AG04449 (cell line): ENCODE results near the gene KRTAP10-7.
"Not testable (repeated sequence)": the region's sequence is repeated elsewhere in the genome, so short reads cannot be mapped to it uniquely, and the experiment has no call there.

Source experiments
- CTCF ChIA-PET: fragments of 350-600 bp; formaldehyde crosslinking; extraction: SDS; loops from one replicate; lab custom pipeline; 2021; ENCODE audit warnings: antibody characterized with exemption; lab: Yijun Ruan, JAX
- POLR2A ChIA-PET: fragments of 400-600, 350-600 bp; formaldehyde crosslinking; extraction: SDS; loops from one replicate; lab custom pipeline; 2020; ENCODE audit warnings: antibody characterized with exemption, inconsistent platforms; lab: Yijun Ruan, JAX
- DNase-seq: peaks from one replicate; pipeline ENCODE4 v3.0.0-alpha.2; 2010; ENCODE audit warnings: low read depth, low spot score
- H3K4me3 ChIP-seq: 2 replicates; pipeline ENCODE4 v1.5.1; 2011; ENCODE audit warnings: low read depth, mild to moderate bottlenecking, control low read depth, low read length
- CTCF ChIP-seq: IDR thresholded peaks from one replicate; pipeline ENCODE4 v1.5.1; 2011; ENCODE audit warnings: mild to moderate bottlenecking, moderate library complexity, low read length, control low read depth, inconsistent platforms; ENCODE audit not compliant: insufficient read depth; ENCODE audit errors: missing control alignments

Gene KRTAP10-7

GRCh38 chr21:44619886-44620285, 19.5 kb downstream of the KRTAP10-7 start:
- no peak for DNase-seq
- POLR2A ChIA-PET = no interaction called here
- no peak overlapping the region for H3K4me3 ChIP-seq
- CTCF ChIA-PET = interaction anchor here (0.5 to 1.9 kb wide), 2 partner anchors 38 to 174 kb away, joined by 3 to 8 read pairs; no protein-coding TSS in a partner anchor
- no peak for TF ChIP-seq CTCF

- CTCF ChIA-PET = no interaction called here
- no peak for DNase-seq
- POLR2A ChIA-PET = no interaction called here
- TF ChIP-seq CTCF = no peak
- no peak overlapping the region for H3K4me3 ChIP-seq
Measured at GRCh38 chr21:44623575-44623974, 23.2 kb downstream of the KRTAP10-7 start.

- TF ChIP-seq CTCF = no peak
- ChIA-PET CTCF (no interaction called here), POLR2A (no interaction called here)
- H3K4me3 ChIP-seq = no peak overlapping the region
- DNase-seq = no peak
Measured at GRCh38 chr21:44625756-44626155, 25.4 kb downstream of the KRTAP10-7 start.

- no peak for TF ChIP-seq CTCF
- no peak overlapping the region for H3K4me3 ChIP-seq
- ChIA-PET POLR2A (no interaction called here), CTCF (no interaction called here)
- no peak for DNase-seq
Measured at GRCh38 chr21:44626262-44626661, 25.9 kb downstream of the KRTAP10-7 start.

GRCh38 chr21:44626673-44627143, 26.3 kb downstream of the KRTAP10-7 start, which contains the start of gene KRTAP10-9:
TSS of gene KRTAP10-9 (plus strand) at chr21:44627093. CDS start at chr21:44627172, 79 bp downstream.
- TF ChIP-seq CTCF = no peak
- POLR2A ChIA-PET = no interaction called here
- CTCF ChIA-PET = no interaction called here
- DNase-seq = no peak
- no peak within 1 kb of the TSS for H3K4me3 ChIP-seq

GRCh38 chr21:44627181-44627822, 26.9 kb downstream of the KRTAP10-7 start:
- H3K4me3 ChIP-seq, POLR2A ChIA-PET, DNase-seq, CTCF ChIA-PET: not testable (repeated sequence)

- POLR2A ChIA-PET, H3K4me3 ChIP-seq, CTCF ChIA-PET, DNase-seq: not testable (repeated sequence)
Measured at GRCh38 chr21:44627831-44628233, 27.4 kb downstream of the KRTAP10-7 start.
